Naive thymus-derived CD8-positive, alpha-beta T cell (primary cell): Measurements from ENCODE around the gene MKS1. TPM values are rescaled to one million over a fixed set of nuclear protein-coding genes. Genes with fewer than 3 reads are reported as not detected.

Source experiments
- ATAC-seq, 2 donors: fragments of 150-1000 bp; cut with Tn5 transposase in 1 of 2; sonication (Bioruptor Pico), chemical (Tn5 transposase) in 1 of 2; 1 replicate in 1 of 2; 2 replicates in 1 of 2; pipeline ENCODE4 v1.10.0; 2021; ENCODE audit warnings: mild to moderate bottlenecking in 2 of 2, moderate library complexity in 2 of 2
- POLR2A ChIA-PET: fragments of 350-600 bp; sonication (Branson Sonifier 250); formaldehyde crosslinking; loops from one replicate; lab custom pipeline; 2021; ENCODE audit warnings: antibody characterized with exemption; lab: Charles Lee
- DNase-seq, 10 donors: peaks; one replicate each; pipeline versions ENCODE4 v3.0.0 to v3.0.0-alpha.2; 2020 to 2022
- H3K27ac Mint-ChIP-seq, 10 donors: one replicate each; pipeline ENCODE4 v1.8.0; 2020 to 2022; ENCODE audit warnings: mild to moderate bottlenecking in 10 of 10, mixed read lengths in 10 of 10, moderate library complexity in 4 of 10, inconsistent platforms in 1 of 10
- H3K27me3 Mint-ChIP-seq, 5 donors: one replicate each; pipeline ENCODE4 v1.8.0; 2021 to 2022; ENCODE audit warnings: mixed read lengths in 5 of 5
- H3K36me3 Mint-ChIP-seq, 3 donors: one replicate each; pipeline ENCODE4 v1.8.0; 2020 to 2022; ENCODE audit warnings: mixed read lengths in 3 of 3, mild to moderate bottlenecking in 2 of 3, inconsistent platforms in 1 of 3
- H3K4me1 Mint-ChIP-seq, 4 donors: one replicate each; pipeline ENCODE4 v1.8.0; 2021 to 2022; ENCODE audit warnings: mixed read lengths in 4 of 4
- H3K4me3 Mint-ChIP-seq, 10 donors: one replicate each; pipeline ENCODE4 v1.8.0; 2020 to 2022; ENCODE audit warnings: mild to moderate bottlenecking in 10 of 10, mixed read lengths in 10 of 10, moderate library complexity in 6 of 10, inconsistent platforms in 1 of 10
- H3K9me3 Mint-ChIP-seq, 9 donors: one replicate each; pipeline ENCODE4 v1.8.0; 2020 to 2022; ENCODE audit warnings: mixed read lengths in 9 of 9, mild to moderate bottlenecking in 3 of 9, inconsistent platforms in 1 of 9, moderate library complexity in 1 of 9
- polyA plus RNA-seq, 3 donors: library from polyadenylated mRNA; unstranded; fragments of 300-500 nt; fragmentation: Illumina TruSeq; gene quantifications; one replicate each; pipeline ENCODE4 v1.2.3, GENCODE V29; 2021
- total RNA-seq, 8 experiments: library from RNA in 2 of 8; stranded (reverse) in 2 of 8; gene quantifications; one replicate each; pipeline ENCODE4 v1.2.3 and lab custom pipeline; 2021 to 2026

The MKS1 gene
- total and polyA plus RNA-seq, 5 experiments from 2014 or later: 10.5 to 28.5 (median 14.2) TPM

- Mint-ChIP-seq H3K27me3 (peaks cover 4 to 37% (median 31%) of the 10 kb centered on the region in 5 donors), H3K9me3 (no peaks in the 10 kb centered on the region), H3K27ac (peak within 1 kb of the TSS in 1 of 10 donors; percentile 59), H3K4me3 (no peak within 1 kb of the TSS), H3K4me1 (peaks cover 0 to 2% (median under 1%) of the 10 kb centered on the region in 4 donors), H3K36me3 (no peaks in the 10 kb centered on the region)
- POLR2A ChIA-PET: no interaction called here
- DNase-seq (no peak), ATAC-seq (no peak)
Measured at GRCh38 chr17:58192612-58193011, 26.4 kb downstream of the MKS1 start, which contains the start of gene EPX. EPX (plus strand) TSS chr17:58192726; CDS start chr17:58192847, 121 bp downstream.

- H3K4me3 Mint-ChIP-seq: no peak overlapping the region
- POLR2A ChIA-PET: no interaction called here
- H3K27ac Mint-ChIP-seq: no peak overlapping the region
- H3K36me3 Mint-ChIP-seq: no peaks in the 10 kb centered on the region
- H3K9me3 Mint-ChIP-seq: no peaks in the 10 kb centered on the region
- no peak for DNase-seq
- no peak for ATAC-seq
- H3K4me1 Mint-ChIP-seq: peaks cover 0 to 2% (median under 1%) of the 10 kb centered on the region in 4 donors
- peaks cover 5 to 34% (median 19%) of the 10 kb centered on the region in 5 donors for H3K27me3 Mint-ChIP-seq
Measured at GRCh38 chr17:58191241-58191896, 27.7 kb downstream of the MKS1 start.

DNA sequence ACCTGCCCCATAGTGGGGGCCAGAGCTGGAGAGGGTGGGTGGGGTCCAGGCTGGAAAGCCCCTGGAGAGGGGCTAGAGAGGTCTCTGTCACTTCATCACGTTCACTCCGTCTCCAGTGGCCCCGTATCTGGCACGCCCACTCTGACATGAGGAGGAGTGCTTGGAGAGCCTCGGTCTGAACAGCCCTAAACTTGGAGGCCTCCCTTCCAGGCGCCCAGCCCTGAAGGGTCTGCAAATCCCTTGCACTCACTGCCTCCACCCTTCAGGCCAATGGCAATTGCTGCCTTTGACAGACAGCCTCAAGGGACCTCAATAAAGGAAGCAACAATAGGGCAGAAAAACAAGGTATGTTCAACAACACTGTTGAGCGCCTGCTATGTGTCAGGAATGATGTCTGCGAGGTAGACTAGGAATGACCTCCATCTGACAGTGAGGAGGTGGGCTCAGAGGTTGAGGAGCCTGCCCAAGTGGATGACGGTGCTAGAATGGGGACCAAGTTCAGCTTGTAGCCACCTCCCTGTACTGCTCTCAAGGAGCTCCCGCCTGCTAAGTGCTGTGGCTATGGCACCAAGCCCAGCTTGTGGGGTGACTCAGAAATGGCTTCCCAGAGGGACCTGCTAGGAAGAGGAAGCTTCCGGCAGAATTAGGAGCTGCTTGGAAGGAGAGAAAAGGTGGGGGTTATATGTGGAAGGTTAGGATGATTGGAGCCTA is 29.5 kb downstream of the MKS1 start:
- Mint-ChIP-seq H3K9me3 (no peaks in the 10 kb centered on the region), H3K36me3 (no peaks in the 10 kb centered on the region), H3K4me3 (no peak overlapping the region), H3K27ac (peak overlapping the region in 1 of 10 donors; percentile 33), H3K4me1 (peaks cover 3 to 6% (median 6%) of the 10 kb centered on the region in 4 donors), H3K27me3 (peaks cover 5 to 32% (median 19%) of the 10 kb centered on the region in 5 donors)
- POLR2A ChIA-PET: interaction anchor here (0.5 kb wide), 1 partner anchor 335 kb away, joined by 7 read pairs; no protein-coding TSS in a partner anchor
- ATAC-seq: no peak
- no peak for DNase-seq

GRCh38 chr17:58187675-58188074 is 31.4 kb downstream of the MKS1 start:
- DNase-seq: no peak
- Mint-ChIP-seq H3K9me3 (no peaks in the 10 kb centered on the region), H3K36me3 (no peaks in the 10 kb centered on the region), H3K27ac (peak overlapping the region in 2 of 10 donors; percentile 6 to 13), H3K4me1 (peaks cover 5 to 6% (median 6%) of the 10 kb centered on the region in 4 donors), H3K4me3 (no peak overlapping the region), H3K27me3 (peaks cover 4 to 32% (median 19%) of the 10 kb centered on the region in 5 donors)
- POLR2A ChIA-PET: interaction anchor here (0.6 kb wide), 1 partner anchor 516 kb away, joined by 3 read pairs; no protein-coding TSS in a partner anchor
- ATAC-seq: no peak

DNA sequence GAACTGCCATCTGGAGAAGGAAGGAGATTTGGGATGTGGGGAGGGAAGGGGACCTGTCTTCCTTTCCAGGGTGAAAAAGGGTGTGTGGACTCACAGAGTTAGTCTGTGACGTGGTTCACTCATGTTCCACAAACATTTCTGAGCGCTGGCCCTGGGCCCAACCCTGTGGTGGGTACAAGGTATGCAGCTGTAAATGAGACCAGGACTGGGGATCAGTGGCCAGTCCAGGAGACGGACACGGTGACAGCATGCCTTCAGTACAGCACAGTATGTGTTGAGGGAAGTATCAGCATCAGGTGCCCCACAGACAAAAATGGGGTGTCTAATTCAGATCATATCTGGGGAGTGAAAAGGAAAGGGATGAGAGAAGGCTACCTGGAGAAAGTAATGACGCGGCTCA is 32.0 kb downstream of the MKS1 start:
- peak overlapping the region in 2 of 10 donors; percentile 13 to 56 for H3K27ac Mint-ChIP-seq
- H3K36me3 Mint-ChIP-seq: no peaks in the 10 kb centered on the region
- H3K4me3 Mint-ChIP-seq: no peak overlapping the region
- peaks cover 4 to 32% (median 17%) of the 10 kb centered on the region in 5 donors for H3K27me3 Mint-ChIP-seq
- no peak for ATAC-seq
- no peak for DNase-seq
- POLR2A ChIA-PET: no interaction called here
- no peaks in the 10 kb centered on the region for H3K9me3 Mint-ChIP-seq
- peaks cover 5 to 6% (median 6%) of the 10 kb centered on the region in 4 donors for H3K4me1 Mint-ChIP-seq

DNA sequence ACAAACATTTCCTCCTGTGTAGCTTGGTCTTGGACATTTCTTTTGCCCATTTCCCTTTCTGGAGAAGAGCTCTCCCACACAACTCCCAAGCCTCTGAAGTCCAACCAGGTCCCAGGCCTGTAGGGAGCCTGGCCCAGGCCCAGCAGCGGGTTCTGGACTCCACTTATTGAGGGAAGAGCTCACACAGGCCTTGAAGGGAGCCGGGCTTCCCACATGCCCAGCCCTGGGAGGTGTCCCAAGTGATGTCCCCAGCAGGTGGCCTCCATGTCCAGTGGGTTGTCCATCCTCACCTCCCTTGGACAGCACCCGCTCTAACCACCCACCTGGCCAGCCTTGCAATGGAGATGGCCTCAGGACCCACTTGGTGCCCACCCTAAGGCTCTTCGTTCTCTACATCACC is 32.5 kb downstream of the MKS1 start:
- peaks cover 4 to 32% (median 15%) of the 10 kb centered on the region in 5 donors for H3K27me3 Mint-ChIP-seq
- ATAC-seq (no peak), DNase-seq (no peak)
- H3K4me3 Mint-ChIP-seq: no peak overlapping the region
- no peaks in the 10 kb centered on the region for H3K9me3 Mint-ChIP-seq
- H3K36me3 Mint-ChIP-seq: no peaks in the 10 kb centered on the region
- peaks cover 5 to 6% (median 6%) of the 10 kb centered on the region in 4 donors for H3K4me1 Mint-ChIP-seq
- POLR2A ChIA-PET: no interaction called here
- no peak overlapping the region for H3K27ac Mint-ChIP-seq

DNA sequence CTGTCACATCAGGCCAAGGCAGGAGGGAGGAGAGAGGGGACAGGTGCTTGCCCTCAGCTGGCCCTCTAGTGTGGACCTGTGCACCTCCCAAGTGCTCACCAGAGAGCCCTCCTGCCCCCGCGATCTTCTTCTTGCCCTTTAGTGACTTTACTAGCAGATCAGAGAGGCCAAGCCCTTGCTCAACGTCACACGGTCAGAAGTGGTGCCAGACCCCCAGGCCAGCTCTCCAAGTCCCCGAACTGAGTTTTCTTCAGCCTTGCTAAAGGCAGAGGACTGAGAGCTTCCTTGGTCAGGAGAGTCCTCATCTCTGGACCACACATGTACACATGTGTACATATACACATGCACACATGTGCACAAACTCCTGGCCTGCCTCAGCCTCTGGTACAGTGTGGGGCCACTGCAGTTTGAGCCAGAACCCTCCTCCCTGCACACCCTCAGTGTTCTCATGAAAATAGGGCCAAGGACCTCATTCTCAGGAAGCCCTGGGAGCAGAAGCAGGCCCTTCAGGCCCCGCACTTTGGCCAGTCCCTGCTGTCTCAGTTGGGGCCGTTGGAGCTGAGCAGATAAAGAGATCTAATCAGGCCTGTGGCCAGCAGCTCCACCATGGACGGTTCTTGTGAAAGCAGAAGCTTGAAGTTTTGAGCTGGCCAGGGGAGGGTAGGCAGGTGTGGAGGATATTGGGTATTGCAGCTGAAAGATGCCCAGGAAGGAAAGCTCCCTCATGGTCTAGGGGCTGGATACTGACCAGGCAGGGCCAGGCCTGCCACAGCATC is 33.9 kb downstream of the MKS1 start:
- Mint-ChIP-seq H3K36me3 (no peaks in the 10 kb centered on the region), H3K27ac (peak overlapping the region in 1 of 10 donors; percentile 86), H3K4me1 (peaks cover 4 to 7% (median 6%) of the 10 kb centered on the region in 4 donors), H3K4me3 (no peak overlapping the region), H3K9me3 (no peaks in the 10 kb centered on the region), H3K27me3 (peaks cover 4 to 23% (median 12%) of the 10 kb centered on the region in 5 donors)
- POLR2A ChIA-PET: no interaction called here
- DNase-seq: no peak
- no peak for ATAC-seq

DNA sequence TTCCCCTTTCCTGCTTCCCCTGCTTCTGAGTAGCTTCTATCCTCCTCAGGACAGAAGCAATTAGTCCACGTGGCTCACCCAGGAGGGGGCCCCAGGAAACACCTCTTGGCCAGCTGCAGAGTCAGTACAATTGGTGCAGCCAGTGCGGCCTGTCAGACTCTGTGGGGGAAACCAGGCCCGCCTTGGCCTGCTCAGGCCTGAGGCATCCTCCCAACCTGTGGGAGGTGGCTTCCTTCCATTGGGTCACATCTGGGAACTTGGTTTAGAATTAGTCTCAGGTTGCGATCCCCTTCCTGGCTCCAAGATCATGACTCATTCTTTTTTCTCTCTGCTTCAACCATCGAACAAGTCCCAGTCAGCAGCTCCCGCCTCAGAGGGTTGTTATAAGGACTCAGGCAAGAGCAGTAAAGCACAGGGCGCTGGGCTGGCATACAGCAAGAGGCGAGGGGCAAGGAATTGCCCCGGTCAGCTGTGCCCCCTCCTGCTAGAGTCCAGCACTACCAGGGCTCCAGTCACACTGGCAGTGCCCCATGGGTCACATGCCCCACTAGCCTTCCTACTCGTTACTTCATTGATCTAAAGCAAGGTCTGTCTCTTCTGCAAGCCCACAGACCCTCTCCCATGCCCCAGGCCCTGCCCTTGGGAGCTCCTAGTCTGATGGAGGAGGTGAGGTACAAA is 34.6 kb downstream of the MKS1 start:
- H3K27ac Mint-ChIP-seq: no peak overlapping the region

DNA sequence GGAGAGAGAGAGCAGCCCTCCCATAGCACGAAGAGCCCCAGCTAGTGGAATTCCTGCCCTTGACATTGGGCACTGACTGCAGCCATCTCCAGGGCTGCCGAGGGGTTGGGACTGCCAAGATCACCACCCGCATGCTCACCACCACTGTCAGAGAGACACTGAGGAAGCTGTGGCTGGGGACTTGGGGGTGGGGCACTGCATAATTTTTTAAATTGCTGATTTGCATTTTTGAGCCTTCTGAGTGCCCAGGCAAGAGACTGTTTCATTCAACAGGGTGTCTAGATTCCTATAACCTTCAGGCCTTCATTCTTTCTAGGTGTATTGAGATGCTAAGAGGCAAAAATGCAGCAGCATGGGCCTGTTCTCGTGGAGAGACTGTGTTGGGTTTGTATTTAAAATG is 35.5 kb downstream of the MKS1 start:
- H3K36me3 Mint-ChIP-seq: no peaks in the 10 kb centered on the region
- POLR2A ChIA-PET: no interaction called here
- H3K27ac Mint-ChIP-seq: no peak overlapping the region
- ATAC-seq: no peak
- H3K9me3 Mint-ChIP-seq: no peaks in the 10 kb centered on the region
- H3K4me3 Mint-ChIP-seq: no peak overlapping the region
- peaks cover 1 to 15% (median 8%) of the 10 kb centered on the region in 5 donors for H3K27me3 Mint-ChIP-seq
- no peak for DNase-seq
- H3K4me1 Mint-ChIP-seq: peaks cover 4 to 7% (median 6%) of the 10 kb centered on the region in 4 donors

More for the DNA sequence above, 34.6 kb downstream of the MKS1 start:
- ATAC-seq: no peak
- H3K4me3 Mint-ChIP-seq: no peak overlapping the region
- no peaks in the 10 kb centered on the region for H3K9me3 Mint-ChIP-seq
- no peaks in the 10 kb centered on the region for H3K36me3 Mint-ChIP-seq
- POLR2A ChIA-PET: no interaction called here
- peaks cover 4 to 7% (median 6%) of the 10 kb centered on the region in 4 donors for H3K4me1 Mint-ChIP-seq
- DNase-seq: no peak
- H3K27me3 Mint-ChIP-seq: peaks cover 2 to 16% (median 8%) of the 10 kb centered on the region in 5 donors

DNA sequence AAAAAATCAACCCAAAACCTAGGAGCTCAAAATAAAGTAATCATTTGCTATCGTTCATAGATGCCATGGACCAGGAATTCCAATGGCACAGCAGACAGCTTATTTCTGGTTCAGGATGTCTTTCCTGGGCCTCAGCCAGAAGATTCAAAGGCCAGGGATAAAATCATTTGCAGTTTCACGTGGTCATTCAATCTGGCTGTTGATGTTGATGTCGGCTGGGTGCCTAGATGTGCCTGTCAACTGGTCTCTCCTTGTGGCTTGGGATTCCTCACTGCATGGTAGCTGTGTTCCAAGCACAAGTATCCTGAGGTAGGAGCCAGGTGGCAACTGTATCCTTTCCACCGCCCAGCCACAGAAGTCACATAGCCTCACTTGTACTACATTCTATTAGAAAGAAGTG is 37.3 kb downstream of the MKS1 start:
- ATAC-seq (no peak), DNase-seq (no peak)
- peaks cover 4 to 7% (median 6%) of the 10 kb centered on the region in 4 donors for H3K4me1 Mint-ChIP-seq
- no peaks in the 10 kb centered on the region for H3K36me3 Mint-ChIP-seq
- H3K27me3 Mint-ChIP-seq: peaks cover 0 to 9% (median 0%) of the 10 kb centered on the region in 5 donors
- H3K9me3 Mint-ChIP-seq: no peaks in the 10 kb centered on the region
- H3K4me3 Mint-ChIP-seq: no peak overlapping the region
- no peak overlapping the region for H3K27ac Mint-ChIP-seq
- POLR2A ChIA-PET: no interaction called here

DNA sequence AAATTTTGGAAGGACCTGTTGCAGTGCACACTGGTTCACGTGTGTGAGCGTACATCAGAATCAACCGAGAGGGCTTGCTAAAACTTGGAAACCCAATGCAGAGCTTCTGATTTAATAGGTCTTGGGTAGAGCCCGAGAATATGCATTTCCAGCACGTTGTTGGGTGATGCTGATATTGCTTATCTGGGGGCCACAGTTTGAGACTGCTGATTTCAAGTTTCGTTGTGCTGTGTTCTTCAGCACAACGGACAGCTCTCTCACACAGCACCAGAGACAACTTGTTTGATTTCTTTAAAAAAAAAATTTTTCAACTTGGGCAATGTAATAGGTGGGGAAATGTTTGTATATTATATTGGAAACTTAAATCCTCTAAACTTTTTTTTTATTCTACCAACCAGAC is 42.9 kb downstream of the MKS1 start:
- Mint-ChIP-seq H3K36me3 (no peaks in the 10 kb centered on the region), H3K4me3 (no peak overlapping the region), H3K4me1 (peaks cover 11 to 16% (median 14%) of the 10 kb centered on the region in 4 donors), H3K27me3 (peaks cover 0 to 13% (median 0%) of the 10 kb centered on the region in 5 donors), H3K27ac (no peak overlapping the region), H3K9me3 (no peaks in the 10 kb centered on the region)
- no peak for ATAC-seq
- DNase-seq: peak in 2 of 10 donors; percentile 14 to 15
- POLR2A ChIA-PET: no interaction called here

DNA sequence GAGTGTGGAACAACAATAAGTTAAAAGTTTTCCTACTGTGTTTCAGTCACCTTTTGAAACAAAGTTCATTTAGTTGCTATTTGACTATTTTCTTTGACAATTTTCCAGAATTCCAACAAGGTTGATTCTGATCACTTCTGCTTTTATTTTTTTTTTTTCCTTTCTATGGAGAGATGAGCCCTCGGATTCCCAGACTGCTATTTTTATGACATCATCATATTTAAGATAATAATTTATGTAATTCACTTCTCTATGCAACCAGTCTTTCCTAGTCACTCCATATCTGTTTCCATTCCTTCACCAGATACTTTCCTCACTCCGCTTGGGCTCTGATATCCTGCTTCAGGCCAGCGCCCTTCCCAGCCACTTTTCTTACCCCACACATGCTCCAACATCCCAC is 44.2 kb downstream of the MKS1 start:
- ATAC-seq: no peak
- peaks cover 0 to 4% (median 0%) of the 10 kb centered on the region in 9 donors for H3K9me3 Mint-ChIP-seq
- peaks cover 0 to 13% (median 0%) of the 10 kb centered on the region in 5 donors for H3K27me3 Mint-ChIP-seq
- DNase-seq: no peak
- no peaks in the 10 kb centered on the region for H3K36me3 Mint-ChIP-seq
- H3K4me1 Mint-ChIP-seq: peaks cover 21 to 28% (median 26%) of the 10 kb centered on the region in 4 donors
- H3K4me3 Mint-ChIP-seq: no peak overlapping the region
- POLR2A ChIA-PET: no interaction called here
- H3K27ac Mint-ChIP-seq: no peak overlapping the region
